Choroid plexus epithelial cell (primary cell): ENCODE results near the gene ANKRD65.

ENCODE experiments used
- DNase-seq: peaks from one replicate; pipeline ENCODE4 v3.0.0-alpha.2; 2010; ENCODE audit warnings: low read depth
- H3K4me3 ChIP-seq: 2 replicates; pipeline ENCODE4 v1.5.1; 2011; ENCODE audit warnings: low read depth, mild to moderate bottlenecking, control low read depth, low read length, moderate library complexity
- CTCF ChIP-seq: conservative IDR thresholded peaks from 2 replicates; pipeline ENCODE4 v1.5.1; 2011; ENCODE audit warnings: low read depth, mild to moderate bottlenecking, control low read depth, inconsistent platforms, low read length, moderate library complexity

ANKRD65 gene

GRCh38 chr1:1402072-1402900 lies 18.8 kb downstream of the ANKRD65 start:
- DNase-seq, result peak; percentile 80
- peak; percentile 84 for TF ChIP-seq CTCF

GRCh38 chr1:1401457-1402010 lies 19.5 kb downstream of the ANKRD65 start:
- no peak for DNase-seq
- peak overlapping the region; percentile 13 for H3K4me3 ChIP-seq
- TF ChIP-seq CTCF, result no peak

More at GRCh38 chr1:1402072-1402900, 18.8 kb downstream of the ANKRD65 start:
- H3K4me3 ChIP-seq, result no peak overlapping the region

GRCh38 chr1:1400576-1401456 lies 20.3 kb downstream of the ANKRD65 start:
- TF ChIP-seq CTCF, result no peak
- DNase-seq, result peak; percentile 14
- peak overlapping the region; percentile 99 for H3K4me3 ChIP-seq

GRCh38 chr1:1399872-1400575 lies 21.1 kb downstream of the ANKRD65 start:
- peak; percentile 46 for DNase-seq
- TF ChIP-seq CTCF, result no peak
- peak overlapping the region; percentile 99 for H3K4me3 ChIP-seq

- DNase-seq, result peak; percentile 99
- peak; percentile 53 for TF ChIP-seq CTCF
- peak within 1 kb of the TSS; percentile 99 for H3K4me3 ChIP-seq
These were observed 21.7 kb downstream of the ANKRD65 start, which contains the start of gene CCNL2 for GRCh38 chr1:1399187-1399871. Gene CCNL2 (minus strand): TSS chr1:1399335. CDS start chr1:1399306, 29 bp downstream.

GRCh38 chr1:1398677-1399186 lies 22.3 kb downstream of the ANKRD65 start:
- no peak for TF ChIP-seq CTCF
- DNase-seq, result no peak

More at GRCh38 chr1:1398677-1399186, 22.3 kb downstream of the ANKRD65 start:
- peak overlapping the region; percentile 97 for H3K4me3 ChIP-seq
